Heart left ventricle (tissue), 13 donors: ENCODE data around the gene CCDC178.

Experiments used
- CTCF ChIP-seq, 12 donors: fragments of 200-600 bp; sonication (generic) in 4 of 12; IDR thresholded peaks; one replicate each; pipeline versions ENCODE4 v1.5.0 to v1.8.0; 2018 to 2022; ENCODE audit warnings: antibody characterized with exemption in 12 of 12, mild to moderate bottlenecking in 5 of 12
- POLR2A ChIP-seq, 2 donors: fragments of 450-650 bp; IDR thresholded peaks; one replicate each; pipeline ENCODE4 v1.6.1; 2017; ENCODE audit warnings: antibody characterized with exemption in 2 of 2, mild to moderate bottlenecking in 2 of 2, moderate library complexity in 2 of 2
- donor health status: ischemic (EF 13 %, LVEDD 7.1; RV severe dilation, severe dysfunction).
- donor health status: DM: no; HTN: yes; CAD: no.
- donor health status: DM: no; HTN: no; CAD: no.
- donor health status: ischemic (EF 25% LVEDD 6.9; RV normal size, moderate dysfunction).
- donor health status: ischemic (EF 25% LVEDD 5.7; RV mildly dilated, moderate dysfunction).
- donor health status: ischemic (EF 35%, LVEDD 5.7; RV mildly dilated, moderate dysfunction).
- donor health status: nonischemic (EF 11% LVEDD 7.7; RV severe dilation, severe dysfunction).
- donor health status: DM: yes; HTN: yes; CAD: no.
- donor health status: PGD.
- donor health status: ischemic (EF 29% LVEDD 5.4; RV normal size, mild dysfunction).
- donor health status: nonischemic (EF 23%, LVEDD 6.1; RV moderate dilation, normal function).

GRCh38 chr18:32998285-32998684, 442.2 kb downstream of the CCDC178 start:
- TF ChIP-seq CTCF (IDR thresholded peaks at IDR 0.05) (no peak), POLR2A (IDR thresholded peaks at IDR 0.05) (no peak)
